IPS DF 6.9 (cell line): ENCODE results near the gene CHMP1A.
"Not testable (repeated sequence)": the region's sequence is repeated elsewhere in the genome, so short reads cannot be mapped to it uniquely, and the experiment has no call there.

Experiments
- DNase-seq: peaks from one replicate; pipeline ENCODE4 v3.0.0-alpha.2; 2013; ENCODE audit warnings: low read depth, low spot score
- H3K27ac ChIP-seq: one replicate; pipeline ENCODE4 v1.5.1; 2013; ENCODE audit warnings: low read length, control low read depth
- H3K27me3 ChIP-seq: 2 replicates; pipeline ENCODE4 v1.6.1; 2013; ENCODE audit warnings: mild to moderate bottlenecking, low read length; ENCODE audit not compliant: control insufficient read depth, insufficient read depth
- H3K36me3 ChIP-seq: 2 replicates; pipeline ENCODE4 v1.6.1; 2013; ENCODE audit warnings: low read length; ENCODE audit not compliant: control insufficient read depth, insufficient read depth
- H3K4me1 ChIP-seq: 2 replicates; pipeline ENCODE4 v1.6.1; 2013; ENCODE audit warnings: low read length; ENCODE audit not compliant: control insufficient read depth, insufficient read depth
- H3K4me3 ChIP-seq: 2 replicates; pipeline ENCODE4 v1.5.1; 2013; ENCODE audit warnings: mild to moderate bottlenecking, low read length
- H3K9me3 ChIP-seq: 2 replicates; pipeline ENCODE4 v1.6.1; 2013; ENCODE audit warnings: low read length, inconsistent platforms; ENCODE audit not compliant: control insufficient read depth, insufficient read depth
- WGBS: extraction: QIAGEN DNeasy Blood & Tissue Kit; methylation state at CpG from one replicate; pipeline ENCODE4 v1.1.7; 2013; ENCODE audit warnings: mixed read lengths, missing lambda C conversion rate; ENCODE audit not compliant: insufficient read length, insufficient coverage; 5-methylcytosine and 5-hydroxymethylcytosine counted together

The CHMP1A gene

DNA sequence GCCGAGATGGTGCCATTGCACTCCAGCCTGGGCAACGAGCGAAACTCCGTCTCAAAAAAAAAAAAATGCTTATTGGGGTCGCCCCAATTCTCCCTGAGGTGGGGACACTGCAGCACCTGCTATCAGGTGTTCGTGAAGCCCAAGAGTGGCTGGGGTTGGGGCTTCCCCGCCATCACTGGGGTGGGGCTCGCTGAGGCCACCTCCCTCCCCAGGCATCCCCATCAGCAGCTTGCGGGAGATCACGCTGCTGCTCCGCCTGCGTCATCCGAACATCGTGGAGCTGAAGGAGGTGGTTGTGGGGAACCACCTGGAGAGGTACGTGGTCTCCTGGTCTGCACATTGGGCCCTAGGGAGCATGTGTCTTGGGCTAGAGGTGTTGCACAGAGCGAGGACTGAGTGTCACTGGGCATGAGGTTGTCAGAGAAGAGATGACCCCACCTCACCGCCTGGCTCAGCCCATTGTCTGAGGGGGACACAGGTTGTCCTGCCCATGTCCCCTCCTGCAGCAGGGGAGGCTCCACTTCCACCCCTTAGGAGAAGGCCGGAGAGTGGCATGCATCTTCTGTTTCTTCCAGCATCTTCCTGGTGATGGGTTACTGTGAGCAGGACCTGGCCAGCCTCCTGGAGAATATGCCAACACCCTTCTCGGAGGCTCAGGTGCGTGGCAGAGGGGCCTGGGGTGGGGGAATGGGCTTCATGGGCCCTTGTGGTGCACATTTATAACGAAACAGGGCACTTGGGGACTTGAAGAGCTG is 33.9 kb upstream of the CHMP1A start:
- Histone ChIP-seq H3K27ac (no peak overlapping the region), H3K27me3 (no peaks in the 10 kb centered on the region), H3K4me1 (peaks cover 7% of the 10 kb centered on the region), H3K36me3 (peaks cover 37% of the 10 kb centered on the region), H3K4me3 (no peak overlapping the region), H3K9me3 (no peaks in the 10 kb centered on the region)
- WGBS = no CpG with 5 or more reads among the region's 21 CpGs
- DNase-seq = no peak

- Histone ChIP-seq H3K27ac (no peak overlapping the region), H3K27me3 (no peaks in the 10 kb centered on the region), H3K36me3 (peaks cover 34% of the 10 kb centered on the region), H3K9me3 (no peaks in the 10 kb centered on the region; the same call in 1 of the 2 replicates), H3K4me1 (peaks cover 7% of the 10 kb centered on the region), H3K4me3 (no peak overlapping the region)
- no CpG with 5 or more reads among the region's 16 CpGs for WGBS
- no peak for DNase-seq
Measured at GRCh38 chr16:89690392-89690901, 32.9 kb upstream of the CHMP1A start.

- H3K4me1 ChIP-seq, H3K4me3 ChIP-seq, H3K27ac ChIP-seq, H3K27me3 ChIP-seq, H3K9me3 ChIP-seq, DNase-seq: not testable (repeated sequence)
- H3K36me3 ChIP-seq = peaks cover 32% of the 10 kb centered on the region
- WGBS = no CpG with 5 or more reads among the region's 4 CpGs
Measured at GRCh38 chr16:89689621-89690020, 32.1 kb upstream of the CHMP1A start.

DNA sequence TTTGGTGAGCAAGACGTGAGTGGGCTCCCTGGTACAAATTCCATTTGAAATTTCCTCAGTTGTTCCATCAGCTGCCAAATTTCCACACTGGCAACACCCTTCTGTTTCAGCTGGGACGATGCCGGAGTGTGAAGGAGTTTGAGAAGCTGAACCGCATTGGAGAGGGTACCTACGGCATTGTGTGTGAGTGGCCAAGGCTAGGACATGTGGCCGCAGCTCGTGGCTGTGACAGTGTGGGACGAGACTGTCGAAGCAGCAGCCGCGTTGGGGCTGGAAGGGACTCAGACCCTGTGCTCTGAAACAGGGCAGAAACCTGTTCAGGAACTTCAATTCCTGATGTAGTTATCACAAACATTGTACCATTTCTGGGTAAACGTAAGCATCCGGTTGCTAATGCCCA is 31.6 kb upstream of the CHMP1A start:
- Histone ChIP-seq H3K4me1 (peaks cover 7% of the 10 kb centered on the region), H3K4me3 (no peak overlapping the region), H3K36me3 (peaks cover 29% of the 10 kb centered on the region), H3K9me3 (no peaks in the 10 kb centered on the region; the same call in 1 of the 2 replicates), H3K27ac (no peak overlapping the region), H3K27me3 (no peaks in the 10 kb centered on the region)
- no peak for DNase-seq
- WGBS = no CpG with 5 or more reads among the region's 13 CpGs

- WGBS = no CpG with 5 or more reads among the region's 5 CpGs
- Histone ChIP-seq H3K27me3 (no peaks in the 10 kb centered on the region), H3K4me3 (no peak overlapping the region), H3K9me3 (no peaks in the 10 kb centered on the region; the same call in 1 of the 2 replicates), H3K27ac (no peak overlapping the region), H3K4me1 (peaks cover 7% of the 10 kb centered on the region), H3K36me3 (peaks cover 23% of the 10 kb centered on the region)
- DNase-seq = no peak
Measured at GRCh38 chr16:89688395-89688794, 30.9 kb upstream of the CHMP1A start.

DNA sequence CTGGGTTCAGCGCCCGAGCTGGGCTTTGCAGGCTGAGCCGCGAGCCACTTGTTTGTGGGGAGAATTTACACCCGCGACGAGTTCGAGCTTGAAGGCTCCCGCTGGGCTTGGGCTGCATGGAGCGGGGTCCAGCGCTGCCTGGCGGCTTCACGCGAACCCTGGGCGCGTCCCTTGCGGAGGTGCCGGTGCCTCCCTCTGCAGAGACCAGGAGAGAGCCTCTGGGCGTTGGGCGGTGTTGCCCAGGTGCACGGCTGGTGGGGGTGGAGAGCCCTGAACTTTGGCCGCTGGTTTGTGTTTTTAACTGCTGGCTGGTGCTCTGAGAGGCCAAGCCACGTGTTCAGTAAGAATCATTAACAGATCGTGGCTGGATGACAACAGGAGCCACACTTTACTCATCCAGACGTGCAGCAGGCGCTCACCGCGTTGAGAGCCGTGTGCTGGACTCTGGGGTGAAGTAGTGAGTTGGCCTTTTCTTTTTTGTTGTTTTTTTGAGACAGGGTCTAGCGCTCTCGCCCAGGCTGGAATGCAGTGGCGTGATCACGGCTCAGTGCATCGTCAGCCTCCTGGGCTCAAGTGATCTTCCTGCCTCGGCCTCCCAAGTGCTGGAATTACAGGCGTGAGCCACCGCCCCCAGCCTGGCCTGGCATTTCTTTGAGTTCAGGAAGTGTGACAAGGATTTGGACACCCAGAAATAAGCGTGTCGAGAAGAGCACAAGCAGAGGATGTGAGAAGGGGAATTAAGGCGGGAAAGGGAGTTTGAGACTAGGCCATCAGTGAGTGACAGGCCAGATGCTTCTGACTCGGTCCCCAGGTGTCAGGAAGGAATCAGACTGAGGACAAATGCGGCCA is 29.8 kb upstream of the CHMP1A start:
- H3K27ac ChIP-seq = no peak overlapping the region
- H3K27me3 ChIP-seq = no peaks in the 10 kb centered on the region
- peak overlapping the region; percentile 85 for H3K4me3 ChIP-seq
- no CpG with 5 or more reads among the region's 42 CpGs for WGBS
- no peaks in the 10 kb centered on the region; the same call in 1 of the 2 replicates for H3K9me3 ChIP-seq
- peaks cover 7% of the 10 kb centered on the region for H3K4me1 ChIP-seq
- no peak for DNase-seq
- peaks cover 18% of the 10 kb centered on the region for H3K36me3 ChIP-seq

- Histone ChIP-seq H3K9me3 (no peaks in the 10 kb centered on the region; the same call in 1 of the 2 replicates), H3K4me3 (peak within 1 kb of the TSS; percentile 85), H3K27me3 (no peaks in the 10 kb centered on the region), H3K4me1 (peaks cover 7% of the 10 kb centered on the region), H3K36me3 (peaks cover 13% of the 10 kb centered on the region), H3K27ac (no peak within 1 kb of the TSS)
- DNase-seq = peak; percentile 81
- WGBS = no CpG with 5 or more reads among the region's 67 CpGs
Measured at GRCh38 chr16:89686520-89687091, 29.1 kb upstream of the CHMP1A start, which contains the start of gene CDK10. Gene CDK10, plus strand, starts transcription at chr16:89686689. Its CDS starts 22 bp downstream, at chr16:89686711.

GRCh38 chr16:89685916-89686315 is 28.4 kb upstream of the CHMP1A start:
- no peak for DNase-seq
- H3K9me3 ChIP-seq = no peaks in the 10 kb centered on the region; the same call in 1 of the 2 replicates
- peaks cover 7% of the 10 kb centered on the region for H3K4me1 ChIP-seq
- H3K4me3 ChIP-seq = no peak overlapping the region
- H3K27ac ChIP-seq = no peak overlapping the region
- H3K27me3 ChIP-seq = no peaks in the 10 kb centered on the region
- peaks cover 8% of the 10 kb centered on the region for H3K36me3 ChIP-seq
- WGBS = no CpG with 5 or more reads among the region's 1 CpG

GRCh38 chr16:89678258-89678657 is 20.8 kb upstream of the CHMP1A start:
- Histone ChIP-seq H3K4me1 (no peaks in the 10 kb centered on the region), H3K36me3 (no peaks in the 10 kb centered on the region), H3K4me3 (no peak overlapping the region), H3K27ac (no peak overlapping the region), H3K9me3 (no peaks in the 10 kb centered on the region; the same call in 1 of the 2 replicates), H3K27me3 (no peaks in the 10 kb centered on the region)
- no CpG with 5 or more reads among the region's 2 CpGs for WGBS
- no peak for DNase-seq
